ENCODE data around the gene SSTR3.

SSTR3 gene

DNA sequence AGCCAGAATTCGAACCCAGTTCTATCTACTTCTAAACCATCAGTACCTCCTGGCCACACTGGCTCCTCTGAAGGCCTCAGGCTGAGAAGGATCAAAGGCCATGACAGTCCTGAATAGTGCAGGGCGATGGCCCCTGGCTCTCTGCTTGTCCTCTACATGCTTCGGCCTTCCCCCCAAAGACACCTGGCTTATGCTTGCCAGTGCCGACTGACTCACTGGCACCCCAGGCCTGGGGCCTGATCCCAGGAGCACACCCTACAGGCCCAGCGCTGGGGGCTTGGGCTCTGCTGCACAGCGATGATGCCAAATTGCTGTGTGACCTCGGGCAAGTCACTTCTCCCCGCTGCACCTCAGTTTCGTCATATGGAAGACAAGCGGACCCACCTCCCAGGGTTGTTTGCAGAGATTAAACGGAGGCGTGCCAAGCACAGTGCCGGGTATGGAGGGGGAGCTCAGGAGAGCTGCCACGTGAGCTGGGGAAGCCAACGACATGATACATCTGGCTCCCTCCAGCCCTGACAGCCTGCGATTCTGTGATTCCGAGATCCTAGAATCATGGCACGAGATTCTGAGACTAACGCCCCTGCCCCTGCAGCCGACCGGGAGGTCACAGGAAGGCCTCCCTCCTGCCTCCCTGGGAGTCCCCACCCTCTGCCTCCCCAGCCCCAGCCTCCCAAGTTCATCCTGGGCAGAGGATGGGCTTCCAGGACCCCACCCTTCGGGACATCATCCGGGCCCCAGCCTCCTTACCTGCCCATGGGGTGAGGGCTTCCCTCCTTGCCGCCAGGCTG is 1.0 kb downstream of the SSTR3 start:
- DNase-seq (ENCODE audit: extremely low read depth, low read depth) = no peak
- TF ChIP-seq, protein P1, sequence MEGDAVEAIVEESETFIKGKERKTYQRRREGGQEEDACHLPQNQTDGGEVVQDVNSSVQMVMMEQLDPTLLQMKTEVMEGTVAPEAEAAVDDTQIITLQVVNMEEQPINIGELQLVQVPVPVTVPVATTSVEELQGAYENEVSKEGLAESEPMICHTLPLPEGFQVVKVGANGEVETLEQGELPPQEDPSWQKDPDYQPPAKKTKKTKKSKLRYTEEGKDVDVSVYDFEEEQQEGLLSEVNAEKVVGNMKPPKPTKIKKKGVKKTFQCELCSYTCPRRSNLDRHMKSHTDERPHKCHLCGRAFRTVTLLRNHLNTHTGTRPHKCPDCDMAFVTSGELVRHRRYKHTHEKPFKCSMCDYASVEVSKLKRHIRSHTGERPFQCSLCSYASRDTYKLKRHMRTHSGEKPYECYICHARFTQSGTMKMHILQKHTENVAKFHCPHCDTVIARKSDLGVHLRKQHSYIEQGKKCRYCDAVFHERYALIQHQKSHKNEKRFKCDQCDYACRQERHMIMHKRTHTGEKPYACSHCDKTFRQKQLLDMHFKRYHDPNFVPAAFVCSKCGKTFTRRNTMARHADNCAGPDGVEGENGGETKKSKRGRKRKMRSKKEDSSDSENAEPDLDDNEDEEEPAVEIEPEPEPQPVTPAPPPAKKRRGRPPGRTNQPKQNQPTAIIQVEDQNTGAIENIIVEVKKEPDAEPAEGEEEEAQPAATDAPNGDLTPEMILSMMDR (IDR thresholded peaks at IDR 0.05; ENCODE audit: low read depth, low read length) = no peak

DNA sequence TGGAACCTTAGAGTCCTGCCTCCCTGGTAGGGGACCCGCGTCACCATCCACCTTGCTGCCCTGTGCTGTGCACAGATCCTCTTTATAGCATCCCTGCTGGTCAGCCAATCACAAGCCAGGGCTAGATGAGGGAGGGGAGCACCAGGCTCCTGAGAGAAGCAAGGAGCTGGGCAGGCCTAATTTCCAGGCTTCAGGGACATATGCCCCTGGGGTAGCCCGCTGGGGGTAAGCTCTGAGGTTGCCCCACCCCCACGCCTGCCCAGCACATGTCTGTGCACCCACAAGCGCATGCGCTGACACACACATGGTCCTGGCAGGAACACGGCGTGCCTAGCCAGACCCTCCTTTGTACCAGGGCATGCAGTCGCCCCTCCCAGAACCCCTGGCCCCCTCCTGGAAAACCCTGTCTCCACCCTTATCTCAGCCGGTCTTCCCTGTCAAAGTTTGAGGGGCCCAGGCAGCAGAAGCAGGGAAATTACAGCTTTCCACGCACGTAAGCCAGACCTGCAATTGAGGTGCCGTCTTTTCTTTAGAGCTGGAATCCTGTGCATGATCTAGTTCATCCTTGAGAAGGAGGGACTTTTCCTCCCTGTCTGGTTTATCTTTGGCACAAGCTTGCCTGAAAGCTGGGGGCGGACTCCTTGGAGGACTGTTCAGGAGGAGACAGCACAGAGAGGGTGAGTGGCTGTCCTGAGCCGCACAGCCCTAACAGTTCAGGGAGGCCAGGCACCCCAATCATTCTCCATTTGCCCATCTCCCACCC is 2.1 kb downstream of the SSTR3 start:
- DNase-seq (ENCODE audit: extremely low read depth, low read depth) = no peak
- TF ChIP-seq, protein P1 (IDR thresholded peaks at IDR 0.05; ENCODE audit: low read depth, low read length) = no peak

DNA sequence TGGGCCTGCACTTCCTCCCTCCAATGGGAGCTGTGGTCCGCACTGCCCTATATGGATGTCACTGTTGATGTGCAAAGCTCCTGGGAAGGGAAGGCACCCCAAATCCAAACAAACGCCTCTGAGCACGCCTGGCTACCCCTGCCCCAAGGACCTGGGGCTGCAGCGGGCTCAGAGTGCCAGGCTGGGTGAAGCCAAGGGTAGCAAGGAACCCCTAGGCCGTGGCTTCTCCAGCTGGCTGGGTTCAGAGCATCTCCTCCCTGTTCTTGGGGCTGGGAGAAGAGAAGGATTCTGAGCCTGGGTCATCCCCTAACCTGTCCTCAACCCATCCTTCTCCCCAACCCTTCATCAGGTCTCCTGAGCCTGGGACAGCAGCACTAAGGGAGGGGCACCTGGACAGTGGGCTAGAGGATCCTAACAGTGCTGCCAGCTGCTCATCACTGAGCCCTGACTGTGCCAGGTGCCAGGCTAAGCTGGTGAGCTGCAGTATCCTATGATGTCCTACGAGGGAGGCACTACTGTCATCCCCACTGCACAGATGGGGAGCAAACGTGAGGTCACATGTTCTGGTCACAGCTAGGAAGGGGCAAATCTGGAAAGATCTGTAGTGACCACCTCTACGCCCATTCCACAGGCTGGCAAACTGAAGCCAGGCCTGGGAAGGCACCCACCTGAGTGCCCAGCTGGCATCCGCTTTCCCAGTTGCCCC is 3.0 kb downstream of the SSTR3 start:
- no peak for DNase-seq (ENCODE audit: extremely low read depth, low read depth)
- TF ChIP-seq, protein P1 (IDR thresholded peaks at IDR 0.05; ENCODE audit: low read depth, low read length) = no peak

DNA sequence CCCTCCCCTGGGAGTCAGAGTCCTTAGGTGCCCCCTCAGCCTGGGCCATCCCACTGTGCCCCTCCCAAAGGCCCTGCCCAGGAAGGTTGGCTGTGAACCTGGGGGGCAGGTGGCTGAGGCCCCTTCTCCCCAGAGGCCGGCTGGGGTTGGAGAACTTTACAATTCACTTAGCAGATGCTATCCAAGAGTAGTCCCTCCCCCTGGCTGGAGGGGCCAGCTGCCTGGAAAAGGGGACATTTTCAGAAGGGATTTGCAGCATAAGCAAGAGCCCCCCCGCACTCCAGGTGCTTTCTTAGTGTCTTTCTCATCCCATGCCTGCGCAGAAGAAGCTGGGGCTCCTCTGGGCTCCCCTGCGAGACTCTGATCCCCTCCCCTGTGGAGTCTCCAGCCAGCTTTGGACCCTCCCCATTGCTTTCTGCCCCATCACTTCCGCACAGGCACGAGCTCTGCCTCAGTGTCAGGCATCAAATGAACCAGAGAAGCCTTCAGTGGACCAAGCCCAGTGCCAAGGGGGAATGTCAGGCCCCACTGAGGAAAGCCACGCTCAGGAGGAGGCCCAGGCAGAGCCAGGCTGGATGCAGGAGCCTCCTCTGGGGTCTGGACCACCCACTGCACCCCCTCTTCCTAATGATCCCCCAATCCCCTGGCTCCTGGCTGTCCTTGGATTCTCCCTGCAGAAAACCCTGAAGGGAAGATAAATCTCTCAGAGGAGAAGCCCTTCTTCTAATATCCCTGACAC is 3.7 kb downstream of the SSTR3 start:
- TF ChIP-seq, protein P1 (IDR thresholded peaks at IDR 0.05; ENCODE audit: low read depth, low read length) = no peak
- no peak for DNase-seq (ENCODE audit: extremely low read depth, low read depth)

DNA sequence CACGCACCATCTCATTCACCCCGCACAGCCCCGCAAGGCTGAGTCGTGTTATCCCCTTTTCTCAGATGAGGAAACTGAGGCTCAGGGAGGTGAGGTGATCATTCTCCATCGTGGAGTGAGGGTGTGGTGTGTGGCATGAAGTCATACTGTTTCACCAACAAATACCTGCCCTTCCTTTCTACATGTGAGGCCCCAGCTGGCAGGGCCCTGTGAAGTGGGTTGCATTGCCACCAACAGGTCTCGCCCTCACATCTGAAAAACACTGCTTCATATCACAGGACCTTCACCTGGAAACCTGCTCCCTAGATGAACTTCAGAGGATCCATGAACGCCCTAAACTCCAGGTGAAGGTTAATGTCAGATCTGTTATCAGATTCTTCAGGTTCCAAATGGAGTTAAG is 4.3 kb downstream of the SSTR3 start:
- DNase-seq (ENCODE audit: extremely low read depth, low read depth) = no peak
- TF ChIP-seq, protein P1 (IDR thresholded peaks at IDR 0.05; ENCODE audit: low read depth, low read length) = no peak

DNA sequence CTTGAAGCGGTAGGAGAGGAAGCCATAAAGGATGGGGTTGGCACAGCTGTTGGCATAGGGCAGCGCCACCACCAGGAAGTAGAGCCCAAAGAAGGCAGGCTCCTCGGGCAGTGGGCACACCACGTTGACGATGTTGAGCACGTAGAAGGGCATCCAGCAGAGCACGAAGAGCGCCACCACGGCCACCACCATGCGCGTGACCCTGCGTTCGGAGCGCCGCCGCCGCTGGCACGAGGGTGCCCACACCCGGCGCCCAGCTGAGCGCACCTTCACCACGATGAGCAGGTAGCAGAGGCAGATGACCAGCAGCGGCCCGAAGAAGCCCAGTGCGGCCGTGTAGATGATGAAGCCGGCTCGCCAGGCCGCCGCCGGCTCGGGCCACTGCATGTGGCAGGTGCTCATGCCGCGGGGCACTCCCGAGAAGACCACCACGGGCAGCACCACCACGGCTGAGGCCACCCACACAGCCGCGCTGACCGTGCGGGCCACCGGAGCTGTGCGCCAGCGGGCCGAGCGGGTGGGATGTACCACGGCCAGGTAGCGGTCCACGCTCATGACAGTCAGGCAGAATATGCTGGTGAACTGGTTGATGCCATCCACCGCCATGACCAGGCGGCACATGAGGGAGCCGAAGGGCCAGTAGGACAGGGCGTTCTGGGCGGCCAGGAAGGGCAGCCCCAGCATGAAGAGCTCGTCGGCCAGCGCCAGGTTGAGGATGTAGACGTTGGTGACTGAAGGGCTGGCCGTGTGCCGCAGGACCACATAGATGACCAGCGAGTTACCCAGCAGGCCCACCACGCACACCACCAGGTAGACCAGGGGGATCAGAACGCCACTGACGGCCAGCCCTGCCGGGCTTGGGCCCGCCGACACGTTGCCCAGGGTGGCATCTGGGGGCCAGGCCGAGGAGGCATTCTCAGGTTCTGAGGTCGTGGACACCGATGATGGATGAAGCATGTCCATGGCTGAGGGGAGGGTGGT is 5.1 kb downstream of the SSTR3 start:
- no peak for DNase-seq (ENCODE audit: extremely low read depth, low read depth)
- TF ChIP-seq, protein P1 (IDR thresholded peaks at IDR 0.05; ENCODE audit: low read depth, low read length) = no peak
